ENCODE data around the gene TBCCD1. TPM values are rescaled to one million over a fixed set of nuclear protein-coding genes. Genes with fewer than 3 reads are reported as not detected.

The TBCCD1 gene
- polyA plus RNA-seq, 1 donor from 2014 or later: 13.4 TPM

DNA sequence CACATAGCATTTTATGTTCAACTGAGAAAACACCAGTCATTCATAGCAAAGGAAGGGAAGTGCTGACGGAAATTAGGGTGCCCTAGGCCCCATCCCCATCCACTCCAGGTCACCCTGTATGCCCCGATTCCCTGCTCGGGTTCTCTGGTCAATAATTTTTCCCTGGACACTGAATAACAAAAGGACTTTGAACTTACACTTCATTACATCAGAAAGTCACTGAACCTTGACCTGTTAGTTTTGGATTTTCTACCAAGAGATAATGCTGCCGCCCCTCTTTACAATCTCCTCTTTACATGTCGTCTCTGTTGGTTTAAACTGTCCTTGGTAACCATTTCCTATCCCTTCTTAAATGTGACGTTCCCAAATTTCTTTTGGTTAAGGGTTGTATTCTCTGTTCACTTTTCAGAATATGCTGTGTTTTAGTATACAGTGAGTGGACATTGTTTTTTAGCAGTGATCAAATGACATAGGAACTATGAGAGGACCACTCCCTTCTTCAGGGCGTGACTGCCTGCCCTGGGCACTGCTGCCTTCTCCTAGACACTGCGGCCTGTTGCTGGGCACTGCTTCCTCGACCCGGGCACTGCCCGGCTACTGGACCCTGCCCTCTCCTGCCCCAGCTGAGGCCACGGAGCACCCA, 32.1 kb upstream of the TBCCD1 start:
- H2AFZ ChIP-seq (ENCODE audit: low read depth, low read length): no peak overlapping the region
- H3K4me2 ChIP-seq (ENCODE audit: low read length): no peak overlapping the region
- H4K20me1 ChIP-seq (ENCODE audit: insufficient read depth): no peaks in the 10 kb centered on the region
- no peaks in the 10 kb centered on the region for H3K9me3 ChIP-seq (ENCODE audit: low read length)
- H3F3A ChIP-seq (ENCODE audit: insufficient read depth, low read length, poor library complexity, severe bottlenecking): no peaks in the 10 kb centered on the region
- H3K27me3 ChIP-seq (ENCODE audit: insufficient read depth, low read depth, low read length): no peaks in the 10 kb centered on the region
- H3K9me2 ChIP-seq (ENCODE audit: insufficient read depth, low read length): no peaks in the 10 kb centered on the region
- TF ChIP-seq, protein P1, sequence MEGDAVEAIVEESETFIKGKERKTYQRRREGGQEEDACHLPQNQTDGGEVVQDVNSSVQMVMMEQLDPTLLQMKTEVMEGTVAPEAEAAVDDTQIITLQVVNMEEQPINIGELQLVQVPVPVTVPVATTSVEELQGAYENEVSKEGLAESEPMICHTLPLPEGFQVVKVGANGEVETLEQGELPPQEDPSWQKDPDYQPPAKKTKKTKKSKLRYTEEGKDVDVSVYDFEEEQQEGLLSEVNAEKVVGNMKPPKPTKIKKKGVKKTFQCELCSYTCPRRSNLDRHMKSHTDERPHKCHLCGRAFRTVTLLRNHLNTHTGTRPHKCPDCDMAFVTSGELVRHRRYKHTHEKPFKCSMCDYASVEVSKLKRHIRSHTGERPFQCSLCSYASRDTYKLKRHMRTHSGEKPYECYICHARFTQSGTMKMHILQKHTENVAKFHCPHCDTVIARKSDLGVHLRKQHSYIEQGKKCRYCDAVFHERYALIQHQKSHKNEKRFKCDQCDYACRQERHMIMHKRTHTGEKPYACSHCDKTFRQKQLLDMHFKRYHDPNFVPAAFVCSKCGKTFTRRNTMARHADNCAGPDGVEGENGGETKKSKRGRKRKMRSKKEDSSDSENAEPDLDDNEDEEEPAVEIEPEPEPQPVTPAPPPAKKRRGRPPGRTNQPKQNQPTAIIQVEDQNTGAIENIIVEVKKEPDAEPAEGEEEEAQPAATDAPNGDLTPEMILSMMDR (IDR thresholded peaks at IDR 0.05; ENCODE audit: poor library complexity, severe bottlenecking): no peak
- no peak for TF ChIP-seq EZH2 (IDR thresholded peaks at IDR 0.05; ENCODE audit: borderline replicate concordance, insufficient read depth, low read length, poor library complexity, severe bottlenecking)
- H3K9ac ChIP-seq (ENCODE audit: low read length): no peak overlapping the region
- no peaks in the 10 kb centered on the region for H3K79me2 ChIP-seq (replicated peaks; ENCODE audit: insufficient read depth, low read length)
- no peak overlapping the region for H3K27ac ChIP-seq (ENCODE audit: low read length)
- H3K4me3 ChIP-seq (ENCODE audit: low read length): no peak overlapping the region
- H3K36me3 ChIP-seq (ENCODE audit: insufficient read depth, low read length): no peaks in the 10 kb centered on the region

DNA sequence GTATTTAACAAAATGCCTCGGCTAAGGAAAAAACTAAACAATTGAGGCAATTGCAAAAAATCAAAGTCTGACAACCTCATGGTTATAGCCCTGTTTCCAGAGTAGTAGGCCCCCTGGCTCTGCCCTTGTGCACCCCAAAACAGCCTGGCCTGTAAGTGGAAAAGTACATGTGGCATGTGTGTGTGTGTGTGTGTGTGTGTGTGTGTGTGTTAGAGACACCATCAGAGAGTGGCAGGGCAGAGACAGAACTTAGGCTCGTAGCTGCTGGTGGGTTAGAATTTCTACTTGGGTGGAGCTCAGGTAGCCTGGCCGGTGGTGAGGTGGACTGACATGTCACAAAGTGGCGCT, 31.6 kb upstream of the TBCCD1 start:
- Histone ChIP-seq H2AFZ (ENCODE audit: low read depth, low read length) (no peak overlapping the region), H3K36me3 (ENCODE audit: insufficient read depth, low read length) (no peaks in the 10 kb centered on the region)

DNA sequence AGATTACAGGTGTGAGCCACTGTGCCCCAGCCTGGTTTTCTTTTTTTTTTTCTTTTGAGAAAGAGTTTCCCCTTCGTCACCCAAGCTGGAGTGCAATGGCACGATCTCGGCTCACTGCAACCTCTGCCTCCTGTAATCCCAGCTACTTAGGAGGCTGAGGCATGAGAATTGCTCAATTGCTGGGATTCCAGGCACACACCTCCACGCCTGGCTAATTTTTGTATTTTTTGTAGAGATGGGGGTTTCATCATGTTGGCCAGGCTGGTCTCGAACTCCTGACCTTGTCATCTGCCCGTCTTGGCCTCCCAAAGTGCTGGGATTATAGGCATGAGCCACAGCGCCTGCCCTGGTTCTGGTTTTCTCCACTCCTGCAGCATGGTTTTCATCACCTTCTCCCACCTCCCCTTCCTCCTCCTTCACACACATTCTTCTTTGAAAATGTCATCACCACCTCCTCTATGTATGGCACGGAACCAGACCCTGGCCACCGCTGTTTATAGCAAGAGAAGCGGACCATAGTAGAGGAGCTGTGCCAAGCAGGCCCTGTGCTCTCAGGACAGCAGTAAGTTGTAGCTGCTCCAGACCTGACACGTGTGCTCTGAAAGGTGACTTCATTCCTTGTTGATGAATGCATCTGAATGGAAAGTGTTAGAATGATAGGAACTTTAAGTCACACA, 31.1 kb upstream of the TBCCD1 start:
- Histone ChIP-seq H3K27ac (ENCODE audit: low read length) (no peak overlapping the region), H2AFZ (ENCODE audit: low read depth, low read length) (no peak overlapping the region), H3K36me3 (ENCODE audit: insufficient read depth, low read length) (no peaks in the 10 kb centered on the region), H3F3A (ENCODE audit: insufficient read depth, low read length, poor library complexity, severe bottlenecking) (no peaks in the 10 kb centered on the region), H3K4me2 (ENCODE audit: low read length) (no peak overlapping the region), H3K4me3 (ENCODE audit: low read length) (no peak overlapping the region), H3K9me3 (ENCODE audit: low read length) (no peaks in the 10 kb centered on the region), H3K27me3 (ENCODE audit: insufficient read depth, low read depth, low read length) (no peaks in the 10 kb centered on the region), H4K20me1 (ENCODE audit: insufficient read depth) (no peaks in the 10 kb centered on the region), H3K9me2 (ENCODE audit: insufficient read depth, low read length) (no peaks in the 10 kb centered on the region), H3K9ac (ENCODE audit: low read length) (no peak overlapping the region), H3K79me2 (replicated peaks; ENCODE audit: insufficient read depth, low read length) (no peaks in the 10 kb centered on the region)
- TF ChIP-seq POLR2AphosphoS5 (IDR thresholded peaks at IDR 0.05) (no peak), RAD21 (conservative IDR thresholded peaks at IDR 0.05) (no peak), EP300 (conservative IDR thresholded peaks at IDR 0.05; ENCODE audit: poor library complexity, severe bottlenecking) (no peak), MXI1 (conservative IDR thresholded peaks at IDR 0.05; ENCODE audit: poor library complexity, severe bottlenecking) (no peak)
- TF ChIP-seq, protein P2, sequence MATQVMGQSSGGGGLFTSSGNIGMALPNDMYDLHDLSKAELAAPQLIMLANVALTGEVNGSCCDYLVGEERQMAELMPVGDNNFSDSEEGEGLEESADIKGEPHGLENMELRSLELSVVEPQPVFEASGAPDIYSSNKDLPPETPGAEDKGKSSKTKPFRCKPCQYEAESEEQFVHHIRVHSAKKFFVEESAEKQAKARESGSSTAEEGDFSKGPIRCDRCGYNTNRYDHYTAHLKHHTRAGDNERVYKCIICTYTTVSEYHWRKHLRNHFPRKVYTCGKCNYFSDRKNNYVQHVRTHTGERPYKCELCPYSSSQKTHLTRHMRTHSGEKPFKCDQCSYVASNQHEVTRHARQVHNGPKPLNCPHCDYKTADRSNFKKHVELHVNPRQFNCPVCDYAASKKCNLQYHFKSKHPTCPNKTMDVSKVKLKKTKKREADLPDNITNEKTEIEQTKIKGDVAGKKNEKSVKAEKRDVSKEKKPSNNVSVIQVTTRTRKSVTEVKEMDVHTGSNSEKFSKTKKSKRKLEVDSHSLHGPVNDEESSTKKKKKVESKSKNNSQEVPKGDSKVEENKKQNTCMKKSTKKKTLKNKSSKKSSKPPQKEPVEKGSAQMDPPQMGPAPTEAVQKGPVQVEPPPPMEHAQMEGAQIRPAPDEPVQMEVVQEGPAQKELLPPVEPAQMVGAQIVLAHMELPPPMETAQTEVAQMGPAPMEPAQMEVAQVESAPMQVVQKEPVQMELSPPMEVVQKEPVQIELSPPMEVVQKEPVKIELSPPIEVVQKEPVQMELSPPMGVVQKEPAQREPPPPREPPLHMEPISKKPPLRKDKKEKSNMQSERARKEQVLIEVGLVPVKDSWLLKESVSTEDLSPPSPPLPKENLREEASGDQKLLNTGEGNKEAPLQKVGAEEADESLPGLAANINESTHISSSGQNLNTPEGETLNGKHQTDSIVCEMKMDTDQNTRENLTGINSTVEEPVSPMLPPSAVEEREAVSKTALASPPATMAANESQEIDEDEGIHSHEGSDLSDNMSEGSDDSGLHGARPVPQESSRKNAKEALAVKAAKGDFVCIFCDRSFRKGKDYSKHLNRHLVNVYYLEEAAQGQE (IDR thresholded peaks at IDR 0.05; ENCODE audit: borderline replicate concordance): no peak

More for the DNA sequence above, 31.6 kb upstream of the TBCCD1 start:
- H3K9me3 ChIP-seq (ENCODE audit: low read length): no peaks in the 10 kb centered on the region
- H4K20me1 ChIP-seq (ENCODE audit: insufficient read depth): no peaks in the 10 kb centered on the region
- H3K4me3 ChIP-seq (ENCODE audit: low read length): no peak overlapping the region
- no peak overlapping the region for H3K27ac ChIP-seq (ENCODE audit: low read length)
- no peaks in the 10 kb centered on the region for H3K27me3 ChIP-seq (ENCODE audit: insufficient read depth, low read depth, low read length)
- no peaks in the 10 kb centered on the region for H3F3A ChIP-seq (ENCODE audit: insufficient read depth, low read length, poor library complexity, severe bottlenecking)
- no peak overlapping the region for H3K4me2 ChIP-seq (ENCODE audit: low read length)
- no peak overlapping the region for H3K9ac ChIP-seq (ENCODE audit: low read length)
- no peaks in the 10 kb centered on the region for H3K9me2 ChIP-seq (ENCODE audit: insufficient read depth, low read length)
- no peaks in the 10 kb centered on the region for H3K79me2 ChIP-seq (replicated peaks; ENCODE audit: insufficient read depth, low read length)
- no peak for TF ChIP-seq POLR2AphosphoS5 (IDR thresholded peaks at IDR 0.05)

All from neural cell (in vitro differentiated cells).